GM19099 (cell line): ENCODE measurements around the gene VCY1B.
"Not testable (repeated sequence)": the region's sequence is repeated elsewhere in the genome, so short reads cannot be mapped to it uniquely, and the experiment has no call there.

Experiments
- POLR2A ChIP-seq: IDR thresholded peaks from 3 replicates; pipeline ENCODE4 v1.6.1; 2011; ENCODE audit warnings: low read depth; ENCODE audit not compliant: insufficient read length; ENCODE audit errors: extremely low read depth

VCY1B gene

GRCh38 chrY:14055927-14056326 lies at the start of gene VCY1B:
Gene VCY1B, plus strand, starts transcription at chrY:14056227. Its CDS starts 63 bp downstream, at chrY:14056290.
- TF ChIP-seq POLR2A, result not testable (repeated sequence)

GRCh38 chrY:14085877-14086276 lies 29.9 kb downstream of the VCY1B start:
- TF ChIP-seq POLR2A, result no peak
